NB4 (cell line): ENCODE data around the gene LCE7A.

Source experiments
- DNase-seq: peaks from one replicate; pipeline ENCODE4 v3.0.0; 2010; ENCODE audit warnings: low read depth
- H3K4me3 ChIP-seq: one replicate; pipeline ENCODE4 v1.5.1; 2011; ENCODE audit warnings: mild to moderate bottlenecking, low read depth, low read length, moderate library complexity
- MYC ChIP-seq: IDR thresholded peaks from 2 replicates; pipeline ENCODE4 v1.6.1; 2011; ENCODE audit warnings: low read depth, low read length
- POLR2A ChIP-seq: IDR thresholded peaks from 2 replicates; pipeline ENCODE4 v1.6.1; 2011; ENCODE audit warnings: mild to moderate bottlenecking; ENCODE audit not compliant: insufficient read length; ENCODE audit errors: extremely low read depth
- TF ChIP-seq, protein P1 (sequence below): IDR thresholded peaks from 2 replicates; pipeline ENCODE4 v1.6.1; 2011; ENCODE audit warnings: low read depth, low read length
- TF ChIP-seq, protein P2 (sequence below): IDR thresholded peaks from one replicate; pipeline ENCODE4 v1.5.1; 2012; ENCODE audit warnings: low read depth, low read length

The LCE7A gene

GRCh38 chr1:152827173-152827572 lies 32.6 kb upstream of the LCE7A start, which contains the start of gene LCE1A:
Gene LCE1A (plus strand): TSS chr1:152827473. CDS start chr1:152827473, 0 bp downstream.
- no peak for DNase-seq
- TF ChIP-seq, protein P1, sequence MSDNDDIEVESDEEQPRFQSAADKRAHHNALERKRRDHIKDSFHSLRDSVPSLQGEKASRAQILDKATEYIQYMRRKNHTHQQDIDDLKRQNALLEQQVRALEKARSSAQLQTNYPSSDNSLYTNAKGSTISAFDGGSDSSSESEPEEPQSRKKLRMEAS: no peak
- TF ChIP-seq MYC (no peak), POLR2A (no peak)
- TF ChIP-seq, protein P2, sequence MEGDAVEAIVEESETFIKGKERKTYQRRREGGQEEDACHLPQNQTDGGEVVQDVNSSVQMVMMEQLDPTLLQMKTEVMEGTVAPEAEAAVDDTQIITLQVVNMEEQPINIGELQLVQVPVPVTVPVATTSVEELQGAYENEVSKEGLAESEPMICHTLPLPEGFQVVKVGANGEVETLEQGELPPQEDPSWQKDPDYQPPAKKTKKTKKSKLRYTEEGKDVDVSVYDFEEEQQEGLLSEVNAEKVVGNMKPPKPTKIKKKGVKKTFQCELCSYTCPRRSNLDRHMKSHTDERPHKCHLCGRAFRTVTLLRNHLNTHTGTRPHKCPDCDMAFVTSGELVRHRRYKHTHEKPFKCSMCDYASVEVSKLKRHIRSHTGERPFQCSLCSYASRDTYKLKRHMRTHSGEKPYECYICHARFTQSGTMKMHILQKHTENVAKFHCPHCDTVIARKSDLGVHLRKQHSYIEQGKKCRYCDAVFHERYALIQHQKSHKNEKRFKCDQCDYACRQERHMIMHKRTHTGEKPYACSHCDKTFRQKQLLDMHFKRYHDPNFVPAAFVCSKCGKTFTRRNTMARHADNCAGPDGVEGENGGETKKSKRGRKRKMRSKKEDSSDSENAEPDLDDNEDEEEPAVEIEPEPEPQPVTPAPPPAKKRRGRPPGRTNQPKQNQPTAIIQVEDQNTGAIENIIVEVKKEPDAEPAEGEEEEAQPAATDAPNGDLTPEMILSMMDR: no peak
- no peak within 1 kb of the TSS for H3K4me3 ChIP-seq

DNA sequence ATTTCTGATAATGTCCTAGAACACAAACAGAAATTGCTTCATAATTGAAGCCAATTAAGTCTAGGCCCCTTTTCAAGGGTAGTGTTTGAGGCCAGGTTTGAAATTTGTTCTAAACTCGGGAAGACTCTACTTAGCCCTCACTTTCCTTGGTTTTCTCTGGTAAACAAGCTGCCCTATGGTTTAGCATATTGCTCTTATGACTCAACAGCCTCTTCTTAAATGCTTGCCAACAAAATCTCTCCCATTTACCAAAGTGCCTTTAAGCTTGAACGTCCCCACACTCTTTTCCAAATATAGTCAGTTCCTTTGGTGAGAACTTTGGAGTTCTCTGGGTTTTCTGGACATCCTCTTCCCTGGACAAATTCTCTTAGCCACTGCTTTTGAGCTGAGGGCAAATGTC lies 22.9 kb upstream of the LCE7A start:
- no peak for DNase-seq
- TF ChIP-seq, protein P1: no peak
- TF ChIP-seq POLR2A (no peak), MYC (no peak)
- TF ChIP-seq, protein P2: no peak
- H3K4me3 ChIP-seq: no peak overlapping the region

- TF ChIP-seq MYC: no peak
- no peak for TF ChIP-seq POLR2A
- TF ChIP-seq, protein P1: no peak
- TF ChIP-seq, protein P2: no peak
- H3K4me3 ChIP-seq: no peak within 1 kb of the TSS
- DNase-seq: no peak
These were observed 17.2 kb upstream of the LCE7A start, which contains the start of gene LCE6A for GRCh38 chr1:152842556-152842955. Gene LCE6A (plus strand): TSS chr1:152842856. CDS start chr1:152843521, 665 bp downstream.

- DNase-seq: no peak
- H3K4me3 ChIP-seq: no peak overlapping the region
- TF ChIP-seq POLR2A (no peak), MYC (no peak)
- TF ChIP-seq, protein P2: no peak
- TF ChIP-seq, protein P1: no peak
These were observed 4.1 kb upstream of the LCE7A start for GRCh38 chr1:152855661-152856060.

DNA sequence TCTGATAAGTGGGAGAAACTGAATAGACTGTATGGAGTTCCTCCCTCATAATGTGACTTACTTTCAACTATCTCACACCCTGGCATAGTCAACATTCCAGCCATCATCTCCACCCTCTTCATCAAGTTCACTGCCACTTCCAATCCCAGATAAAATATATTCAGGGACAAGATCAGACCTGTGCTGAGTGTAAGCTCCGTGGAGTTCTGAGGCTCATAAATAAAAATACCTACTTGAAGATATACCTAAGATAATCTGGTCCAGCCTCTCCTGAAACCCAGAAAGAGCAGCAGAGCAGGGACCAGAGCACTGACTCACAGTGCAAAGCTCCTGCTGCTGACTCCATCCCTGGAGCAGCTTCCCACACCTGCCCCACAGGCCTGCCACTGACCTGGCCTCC lies 1.7 kb upstream of the LCE7A start:
- H3K4me3 ChIP-seq: no peak overlapping the region
- DNase-seq: no peak
- TF ChIP-seq, protein P1: no peak
- TF ChIP-seq, protein P2: no peak
- no peak for TF ChIP-seq POLR2A
- no peak for TF ChIP-seq MYC

DNA sequence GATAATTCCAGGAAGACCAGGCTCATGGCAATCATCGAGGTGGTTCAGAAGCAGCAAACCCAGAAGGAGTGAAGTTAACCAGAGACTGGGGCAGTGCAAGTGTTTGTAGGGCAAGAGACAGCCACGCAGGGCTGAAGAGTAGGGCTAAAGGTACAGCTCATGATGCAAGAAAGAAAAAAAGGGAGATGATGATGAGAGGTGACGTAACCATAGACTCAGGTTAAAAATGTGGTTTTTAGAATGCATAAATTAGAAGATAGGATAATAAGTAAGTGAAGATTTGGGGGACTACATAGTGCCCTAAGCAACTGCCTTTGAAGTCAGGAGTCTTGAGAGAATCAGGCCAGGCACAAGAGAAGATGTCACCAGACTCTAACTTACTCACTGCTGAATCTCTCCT lies 333 bp downstream of the LCE7A start:
- H3K4me3 ChIP-seq: no peak overlapping the region
- TF ChIP-seq POLR2A (no peak), MYC (no peak)
- TF ChIP-seq, protein P1: no peak
- TF ChIP-seq, protein P2: no peak
- DNase-seq: no peak
